GM18507 (cell line): ENCODE measurements around the gene CIB4.

Experiments
- DNase-seq: peaks from one replicate; pipeline ENCODE4 v3.0.0; 2011; ENCODE audit warnings: low read depth; ENCODE audit not compliant: insufficient read length; ENCODE audit errors: extremely low spot score
- FAIRE-seq: peaks from 2 replicates; lab custom pipeline; 2011; peaks lifted over from hg19 to GRCh38; lab: Jason Lieb, UNC

Gene CIB4

DNA sequence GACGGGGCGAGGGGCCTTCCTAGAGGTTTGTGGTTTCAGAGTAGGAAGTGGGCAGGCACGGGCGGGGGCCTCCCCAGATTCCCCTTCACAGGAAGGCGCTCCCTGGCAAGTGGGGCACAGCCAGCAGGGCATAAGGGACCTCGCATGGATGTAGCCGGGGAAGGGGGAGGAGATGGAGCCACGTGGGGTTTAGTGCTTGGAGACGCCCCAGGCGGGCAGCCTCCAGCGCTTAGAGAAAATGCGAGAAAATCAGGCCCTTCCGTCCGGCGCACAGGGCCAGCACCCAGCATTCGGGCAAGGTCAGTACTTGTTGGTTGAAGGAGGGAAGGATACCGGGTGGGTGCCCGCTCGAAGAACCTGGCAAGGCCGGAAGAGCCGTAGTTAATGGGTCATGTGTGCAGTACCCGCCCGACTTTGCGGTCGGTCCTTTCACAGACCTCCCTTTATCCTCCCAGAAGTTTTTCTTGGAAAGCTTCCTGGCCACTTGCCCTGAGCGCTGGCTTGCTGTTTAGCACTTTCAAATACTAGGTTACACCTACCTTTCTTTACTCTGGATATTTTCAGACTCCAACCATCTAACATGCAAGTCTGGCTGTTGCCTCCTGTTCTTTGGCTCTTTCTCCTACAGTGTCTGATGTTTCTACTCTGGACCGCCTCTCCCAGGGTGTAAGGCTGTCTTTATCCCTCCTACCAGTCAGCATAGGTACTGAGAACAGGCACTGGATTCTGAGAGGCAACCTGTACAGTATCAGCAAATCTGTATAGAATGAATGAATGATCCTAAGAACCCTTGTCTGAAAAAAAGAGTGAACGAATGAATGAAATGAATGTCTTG lies 78.1 kb downstream of the CIB4 start:
- DNase-seq (no peak), FAIRE-seq (no peak)

DNA sequence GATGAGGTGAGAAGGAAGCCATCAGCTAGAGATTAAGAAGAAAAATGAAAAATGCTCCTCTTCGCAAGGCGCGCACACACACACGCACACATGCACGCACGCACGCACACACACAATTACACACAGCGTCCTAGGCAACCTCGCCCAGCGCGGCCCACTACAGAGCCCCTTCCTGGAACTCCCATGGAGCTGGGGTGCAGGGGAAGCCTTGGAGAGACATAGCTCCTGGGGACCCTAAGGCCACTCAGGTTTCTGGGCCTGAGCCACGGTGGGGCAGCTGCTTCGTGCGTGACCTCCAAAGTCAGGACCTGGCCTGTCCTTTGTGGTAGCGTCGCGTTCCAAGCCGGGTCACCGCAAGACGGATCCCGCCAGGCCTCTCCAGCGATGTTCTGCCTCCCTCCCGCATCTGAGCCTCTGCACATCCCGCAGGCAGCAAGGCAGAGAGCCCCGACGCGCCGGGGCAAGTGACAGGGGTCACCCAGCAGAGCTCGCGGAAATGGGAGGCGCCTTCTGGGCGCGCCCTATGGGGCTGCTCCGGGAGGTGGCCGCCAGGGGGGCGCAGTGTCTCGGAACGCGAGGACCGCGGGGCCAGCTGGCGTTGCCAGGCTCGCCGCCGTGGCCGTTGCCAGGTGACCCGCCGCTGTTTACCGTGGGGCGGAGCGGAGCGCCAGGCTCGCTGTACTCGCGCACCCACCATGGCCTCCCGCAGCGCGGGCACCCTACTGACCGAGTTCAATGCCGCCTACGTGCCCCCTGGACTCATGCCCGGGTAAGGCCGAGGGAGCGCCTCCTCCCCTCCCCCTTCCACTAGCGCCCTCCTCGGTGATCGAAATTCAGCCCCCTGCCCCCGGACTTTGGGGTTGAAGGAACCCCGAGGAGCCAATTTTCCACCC lies 79.0 kb downstream of the CIB4 start:
- FAIRE-seq (no peak), DNase-seq (no peak)

GRCh38 chr2:26561376-26561775 lies 79.8 kb downstream of the CIB4 start:
- FAIRE-seq (no peak), DNase-seq (no peak)

- no peak for DNase-seq
- no peak for FAIRE-seq
Observed at GRCh38 chr2:26560892-26561291, 80.3 kb downstream of the CIB4 start.

DNA sequence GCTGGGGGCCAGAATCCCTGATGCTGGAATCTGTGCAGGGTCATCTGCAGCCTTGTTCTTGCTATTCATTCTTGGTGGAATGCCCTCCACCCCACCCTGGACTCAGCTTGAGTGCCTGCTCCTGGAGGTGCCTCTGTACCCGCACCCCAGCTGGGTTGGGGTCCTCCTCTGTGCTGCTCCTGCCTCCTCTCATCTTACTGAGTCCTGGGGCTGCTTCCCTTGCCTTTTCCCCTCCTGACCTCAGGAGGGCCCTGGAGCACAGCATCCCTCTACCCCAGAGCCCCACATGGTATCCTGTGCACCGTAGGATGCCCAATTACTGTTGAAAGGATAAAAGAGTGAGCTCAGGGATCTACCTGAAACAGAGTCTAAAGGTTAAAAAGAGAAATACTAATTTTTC lies 81.6 kb downstream of the CIB4 start:
- no peak for FAIRE-seq
- no peak for DNase-seq

DNA sequence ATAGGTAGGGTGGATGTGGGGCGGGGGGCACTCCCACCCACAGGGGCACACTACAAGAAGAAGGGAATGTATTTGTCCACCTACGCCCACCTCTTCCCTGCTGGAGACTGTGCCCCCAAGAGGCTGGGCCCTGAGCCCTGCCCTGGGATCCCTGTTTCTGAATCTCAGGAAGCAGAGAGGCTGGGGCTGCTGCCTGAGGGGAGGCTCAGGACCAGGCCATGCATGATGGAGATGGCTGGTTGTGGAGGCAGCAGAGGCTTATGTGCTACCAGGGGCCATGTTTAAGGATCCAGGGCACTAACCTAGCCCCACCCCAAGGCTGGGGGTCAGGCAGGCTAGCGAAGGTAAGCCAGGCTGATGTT lies 82.1 kb downstream of the CIB4 start:
- FAIRE-seq (no peak), DNase-seq (no peak)

DNA sequence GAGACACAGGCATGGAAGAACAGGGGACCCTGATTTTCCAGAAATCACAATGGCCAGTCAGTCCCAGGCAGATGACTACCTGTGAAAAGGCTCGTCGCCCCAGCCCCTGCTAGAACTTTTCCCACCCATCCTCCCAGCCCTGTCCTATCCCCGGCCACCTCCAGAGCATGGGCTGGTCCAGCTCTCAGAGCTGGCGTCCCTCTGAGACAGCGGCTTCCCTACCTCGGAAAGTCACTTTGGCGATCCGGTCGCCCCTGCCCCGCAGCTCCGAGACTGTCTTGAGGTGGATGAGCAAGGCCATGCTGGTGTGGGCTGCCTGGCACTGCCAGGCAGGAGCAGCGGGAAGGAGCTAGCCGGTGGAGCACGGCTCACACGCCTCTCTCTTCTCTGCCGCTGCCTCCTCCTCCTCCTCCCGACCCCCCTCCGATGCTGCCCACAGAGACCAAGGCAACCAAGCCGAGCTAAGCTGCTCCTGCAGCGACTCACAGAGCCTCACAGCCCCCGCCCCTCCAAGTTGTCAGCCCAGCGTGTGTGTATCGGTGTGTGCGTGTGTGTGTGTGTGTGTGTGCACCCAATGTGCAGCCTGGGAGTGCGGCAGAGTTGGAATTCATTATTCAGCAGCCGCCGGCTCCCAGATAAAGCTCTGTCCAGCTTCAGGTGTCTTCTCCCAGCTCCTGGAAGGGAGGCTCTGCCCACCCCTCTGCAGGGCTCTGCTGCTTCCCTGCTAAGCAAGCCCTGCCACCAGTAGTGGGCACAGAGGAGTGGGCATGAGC lies 82.7 kb downstream of the CIB4 start:
- no peak for FAIRE-seq

DNA sequence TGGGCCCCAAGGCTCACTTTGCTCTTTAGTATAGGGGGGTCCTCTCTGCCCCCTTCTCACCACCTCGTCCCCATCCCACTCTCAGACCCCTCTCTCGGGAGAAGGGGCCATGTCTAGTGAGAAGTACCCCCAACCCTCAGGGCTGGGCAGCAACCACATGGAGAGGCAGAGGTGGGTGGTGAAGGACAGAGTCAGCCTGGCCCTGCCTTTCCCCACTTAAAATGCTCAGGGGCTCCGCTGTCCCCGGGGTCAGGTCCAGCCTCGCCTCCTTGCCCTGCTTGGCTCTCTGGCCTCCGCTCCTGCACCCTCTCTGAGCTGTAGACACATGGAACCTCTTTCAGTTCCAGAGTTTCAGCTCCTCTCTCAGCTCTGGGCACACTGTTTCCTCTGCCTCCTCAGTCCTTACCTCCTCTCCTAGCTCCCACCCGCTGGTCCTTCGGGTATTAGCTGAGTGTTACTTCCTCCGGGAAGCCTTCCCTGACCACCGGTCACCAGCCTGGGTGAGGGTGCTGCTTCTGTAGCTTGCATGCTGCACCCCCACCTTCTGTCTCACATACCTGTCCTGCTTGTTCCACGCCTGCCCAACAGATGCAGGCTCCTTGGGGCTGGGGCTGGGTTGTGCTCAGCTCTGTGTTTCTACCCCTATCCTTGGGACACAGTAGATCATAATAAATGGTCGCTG lies 83.8 kb downstream of the CIB4 start:
- no peak for DNase-seq
- FAIRE-seq = no peak

More for the DNA sequence above, 82.7 kb downstream of the CIB4 start:
- no peak for DNase-seq

DNA sequence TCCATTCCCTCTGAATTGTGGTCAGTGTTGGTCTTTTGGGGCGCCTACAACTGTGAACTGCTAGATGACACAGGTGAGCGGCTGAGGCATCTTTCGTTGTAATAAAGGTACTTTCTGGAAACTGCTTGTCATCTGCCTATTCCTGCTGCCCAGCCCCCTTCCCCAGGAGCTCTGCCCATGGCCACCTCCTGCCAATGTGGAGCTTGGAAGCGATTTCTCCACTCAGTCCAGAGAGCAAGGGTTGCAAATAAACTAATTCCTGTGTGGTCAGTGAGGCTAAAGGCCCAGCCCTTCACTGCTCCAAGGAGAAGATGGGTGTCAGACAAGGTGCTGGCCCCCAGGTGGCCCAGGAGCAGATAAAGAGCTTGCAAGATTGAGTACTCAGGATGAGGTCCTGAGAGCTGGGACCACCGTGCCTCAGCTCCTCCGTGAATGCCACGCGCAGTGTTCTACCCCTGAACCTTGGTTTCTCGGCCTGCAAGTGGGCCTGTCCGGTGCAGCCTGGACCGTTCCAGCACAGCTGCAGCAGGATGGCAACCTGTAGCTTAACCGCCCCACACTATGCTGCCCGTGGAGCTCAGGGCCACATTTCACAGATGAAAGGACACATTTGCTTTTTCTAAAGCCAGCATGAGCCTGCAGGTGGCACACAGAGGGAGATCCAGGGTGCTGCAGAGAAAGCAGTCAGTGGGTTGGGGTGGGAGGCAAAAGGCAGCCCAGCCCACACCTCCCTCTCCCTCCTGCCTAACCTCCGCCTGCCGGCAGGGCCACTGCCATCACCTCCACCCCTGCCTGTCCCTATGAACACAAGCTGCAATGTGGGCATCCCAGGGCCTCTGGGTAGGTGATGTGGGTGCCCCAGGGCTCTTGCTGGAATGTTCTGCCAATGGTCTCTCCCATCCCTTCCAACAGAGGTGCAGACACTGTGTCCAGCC lies 84.6 kb downstream of the CIB4 start:
- no peak for FAIRE-seq
- DNase-seq = no peak

DNA sequence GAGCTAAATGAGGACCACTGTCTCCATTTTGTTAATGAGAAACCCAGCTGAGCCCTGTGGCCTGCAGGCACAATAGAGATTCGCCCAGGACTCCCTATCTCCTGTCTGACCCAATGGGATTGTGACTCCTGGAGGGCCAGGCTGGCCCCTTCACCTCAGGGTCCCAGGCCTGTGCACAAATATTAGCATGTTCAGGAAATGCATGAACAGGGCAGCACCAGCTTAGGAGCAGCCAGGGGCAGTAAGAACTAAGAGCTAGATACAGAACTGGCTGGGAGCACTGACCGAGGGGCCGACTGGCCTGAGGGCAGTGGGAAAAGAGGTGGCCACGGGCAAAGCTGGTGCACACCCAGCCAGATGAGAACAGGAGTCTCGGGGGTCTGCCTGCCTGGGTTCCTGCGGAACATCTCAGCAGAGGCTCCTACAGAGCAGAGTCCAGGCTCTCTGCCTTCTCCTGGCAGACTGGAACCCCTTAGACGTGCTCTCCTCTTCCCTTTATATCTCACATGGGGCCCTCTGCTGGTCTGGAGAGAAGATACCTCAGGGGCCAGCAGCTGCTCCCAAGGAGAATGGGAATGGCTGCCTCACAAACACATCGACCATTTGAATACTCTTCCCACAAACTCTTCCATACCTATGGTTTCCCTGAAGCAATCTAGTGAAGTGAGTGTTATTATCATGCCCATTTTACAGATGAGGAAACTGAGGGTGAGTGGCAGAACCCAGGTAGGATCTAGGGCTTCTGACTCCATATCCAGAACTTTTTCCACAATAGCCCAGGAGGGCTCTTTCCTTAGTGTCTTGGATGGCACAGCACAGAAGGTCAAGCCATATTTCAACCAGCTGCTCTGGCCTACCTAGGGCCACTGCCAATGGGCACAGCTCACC lies 85.7 kb downstream of the CIB4 start:
- no peak for DNase-seq
- FAIRE-seq = no peak

DNA sequence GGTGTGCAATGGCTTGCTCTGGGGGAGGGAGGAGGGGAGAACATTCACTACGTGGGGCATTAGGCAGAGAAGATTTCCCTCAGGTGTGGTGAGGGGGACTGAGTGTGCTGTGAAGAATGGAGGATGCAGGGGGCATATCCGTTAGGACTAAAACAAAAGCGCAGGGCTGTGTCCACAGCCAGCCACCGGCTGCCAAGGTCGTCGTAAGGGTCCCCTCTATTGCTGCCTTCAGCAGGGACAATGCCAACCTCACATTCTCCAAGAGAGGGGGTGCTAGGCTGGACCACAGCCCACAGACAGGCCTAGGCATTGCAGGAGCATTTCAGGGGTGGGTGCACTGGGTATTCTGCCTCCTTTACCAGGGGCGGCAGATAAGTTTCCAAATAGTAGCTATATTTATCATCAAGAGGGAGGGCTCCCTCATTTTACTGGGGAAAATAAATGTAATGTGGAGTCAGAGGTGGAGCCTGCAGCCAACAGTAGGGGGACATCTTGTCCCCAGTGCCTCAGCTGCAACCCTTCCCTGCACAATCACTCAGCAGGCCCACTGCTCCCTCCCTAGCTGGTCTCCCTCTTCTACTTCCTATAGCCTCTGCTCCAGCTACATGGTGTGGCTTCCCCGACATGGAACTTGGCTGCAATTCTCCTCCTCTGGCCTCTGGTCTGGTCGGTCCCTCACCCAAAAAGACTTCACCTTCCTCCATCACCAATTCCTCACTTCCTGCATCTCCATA lies 88.4 kb downstream of the CIB4 start:
- FAIRE-seq (no peak), DNase-seq (no peak)

GRCh38 chr2:26550276-26551015 lies 90.7 kb downstream of the CIB4 start:
- DNase-seq = no peak
- no peak for FAIRE-seq

- no peak for FAIRE-seq
- DNase-seq = no peak
Observed at GRCh38 chr2:26542676-26543505, 98.3 kb downstream of the CIB4 start.

DNA sequence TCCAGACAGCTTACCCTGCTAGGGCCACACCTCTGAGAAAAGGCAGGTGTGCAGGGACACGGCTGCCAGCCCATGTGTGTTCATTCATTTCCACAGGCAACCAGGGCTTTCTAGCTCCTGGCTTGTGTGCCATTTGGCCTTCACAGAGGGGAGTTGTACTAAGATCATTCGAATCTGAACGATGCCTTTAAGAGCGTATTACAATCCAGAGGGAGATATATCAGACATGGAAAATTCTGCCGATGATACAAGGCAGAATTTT lies 99.0 kb downstream of the CIB4 start:
- DNase-seq (no peak), FAIRE-seq (no peak)

- no peak for DNase-seq
Observed at GRCh38 chr2:26541401-26542193, 99.6 kb downstream of the CIB4 start.

More at GRCh38 chr2:26541401-26542193, 99.6 kb downstream of the CIB4 start:
- FAIRE-seq = no peak
